ENCODE results near the gene TMEM240. TPM values are rescaled to one million over a fixed set of nuclear protein-coding genes. Genes with fewer than 3 reads are reported as not detected.

The TMEM240 gene
- total and polyA plus RNA-seq, 4 donors, result 0.14 to 0.33 (median 0.33) TPM; not detected in 1

- peaks cover 1 to 5% (median 3%) of the 10 kb centered on the region in 4 donors for H3K36me3 ChIP-seq (ENCODE audit: control insufficient read depth in 4 of 4, insufficient read depth in 3 of 4, low read depth in 1 of 4, low read length in 3 of 4)
- H3K4me1 ChIP-seq (ENCODE audit: control insufficient read depth in 4 of 4, insufficient read depth in 4 of 4, low read length in 3 of 4), result peaks cover 4 to 39% (median 24%) of the 10 kb centered on the region in 4 donors
- TF ChIP-seq FOXA2 (IDR thresholded peaks at IDR 0.05) (no peak), YY1 (IDR thresholded peaks at IDR 0.05) (peak; percentile 96), JUND (IDR thresholded peaks at IDR 0.05) (no peak), CTCF (IDR thresholded peaks at IDR 0.05; ENCODE audit: low read depth, low read length, missing input control) (peak; percentile 19)
- H3K27me3 ChIP-seq (ENCODE audit: control insufficient read depth in 4 of 4, insufficient read depth in 4 of 4, low read length in 3 of 4), result no peaks in the 10 kb centered on the region
- peak overlapping the region; percentile 75 to 97 for H3K9ac ChIP-seq (ENCODE audit: low read depth in 1 of 2, low read length in 2 of 2)
- H3K4me3 ChIP-seq (ENCODE audit: low read depth in 1 of 3, low read length in 3 of 3), result peak overlapping the region; percentile 96 to 99 (median 97)
- WGBS, result under 1% methylated on average over 96 of the region's 96 CpGs
- peak overlapping the region; percentile 95 to 99 for H3K27ac ChIP-seq (ENCODE audit: low read depth in 1 of 2, low read length in 2 of 2)
- DNase-seq (ENCODE audit: low spot score), result no peak
- no peaks in the 10 kb centered on the region for H3K9me3 ChIP-seq (ENCODE audit: control insufficient read depth in 4 of 4, low read length in 3 of 4)
Measured at GRCh38 chr1:1573843-1574720, 33.7 kb upstream of the TMEM240 start.

- DNase-seq (ENCODE audit: low spot score), result no peak
- H3K9me3 ChIP-seq (ENCODE audit: control insufficient read depth in 4 of 4, low read length in 3 of 4), result no peaks in the 10 kb centered on the region
- H3K9ac ChIP-seq (ENCODE audit: low read depth in 1 of 2, low read length in 2 of 2), result no peak overlapping the region
- H3K36me3 ChIP-seq (ENCODE audit: control insufficient read depth in 4 of 4, insufficient read depth in 3 of 4, low read depth in 1 of 4, low read length in 3 of 4), result peaks cover 3 to 12% (median 7%) of the 10 kb centered on the region in 4 donors
- TF ChIP-seq FOXA2 (IDR thresholded peaks at IDR 0.05) (no peak), TAF1 (conservative IDR thresholded peaks at IDR 0.05) (no peak), RXRA (IDR thresholded peaks at IDR 0.05) (no peak), FOXA1 (IDR thresholded peaks at IDR 0.05) (no peak), HNF4G (IDR thresholded peaks at IDR 0.05) (no peak), HNF4A (conservative IDR thresholded peaks at IDR 0.05) (no peak), JUND (IDR thresholded peaks at IDR 0.05) (no peak)
- TF ChIP-seq, protein P1, sequence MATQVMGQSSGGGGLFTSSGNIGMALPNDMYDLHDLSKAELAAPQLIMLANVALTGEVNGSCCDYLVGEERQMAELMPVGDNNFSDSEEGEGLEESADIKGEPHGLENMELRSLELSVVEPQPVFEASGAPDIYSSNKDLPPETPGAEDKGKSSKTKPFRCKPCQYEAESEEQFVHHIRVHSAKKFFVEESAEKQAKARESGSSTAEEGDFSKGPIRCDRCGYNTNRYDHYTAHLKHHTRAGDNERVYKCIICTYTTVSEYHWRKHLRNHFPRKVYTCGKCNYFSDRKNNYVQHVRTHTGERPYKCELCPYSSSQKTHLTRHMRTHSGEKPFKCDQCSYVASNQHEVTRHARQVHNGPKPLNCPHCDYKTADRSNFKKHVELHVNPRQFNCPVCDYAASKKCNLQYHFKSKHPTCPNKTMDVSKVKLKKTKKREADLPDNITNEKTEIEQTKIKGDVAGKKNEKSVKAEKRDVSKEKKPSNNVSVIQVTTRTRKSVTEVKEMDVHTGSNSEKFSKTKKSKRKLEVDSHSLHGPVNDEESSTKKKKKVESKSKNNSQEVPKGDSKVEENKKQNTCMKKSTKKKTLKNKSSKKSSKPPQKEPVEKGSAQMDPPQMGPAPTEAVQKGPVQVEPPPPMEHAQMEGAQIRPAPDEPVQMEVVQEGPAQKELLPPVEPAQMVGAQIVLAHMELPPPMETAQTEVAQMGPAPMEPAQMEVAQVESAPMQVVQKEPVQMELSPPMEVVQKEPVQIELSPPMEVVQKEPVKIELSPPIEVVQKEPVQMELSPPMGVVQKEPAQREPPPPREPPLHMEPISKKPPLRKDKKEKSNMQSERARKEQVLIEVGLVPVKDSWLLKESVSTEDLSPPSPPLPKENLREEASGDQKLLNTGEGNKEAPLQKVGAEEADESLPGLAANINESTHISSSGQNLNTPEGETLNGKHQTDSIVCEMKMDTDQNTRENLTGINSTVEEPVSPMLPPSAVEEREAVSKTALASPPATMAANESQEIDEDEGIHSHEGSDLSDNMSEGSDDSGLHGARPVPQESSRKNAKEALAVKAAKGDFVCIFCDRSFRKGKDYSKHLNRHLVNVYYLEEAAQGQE (IDR thresholded peaks at IDR 0.05), result no peak
- H3K4me3 ChIP-seq (ENCODE audit: low read depth in 1 of 3, low read length in 3 of 3), result no peak overlapping the region
- WGBS, result 92% methylated on average over 7 of the region's 7 CpGs
- peaks cover 8 to 49% (median 28%) of the 10 kb centered on the region in 4 donors for H3K4me1 ChIP-seq (ENCODE audit: control insufficient read depth in 4 of 4, insufficient read depth in 4 of 4, low read length in 3 of 4)
- no peaks in the 10 kb centered on the region for H3K27me3 ChIP-seq (ENCODE audit: control insufficient read depth in 4 of 4, insufficient read depth in 4 of 4, low read length in 3 of 4)
- no peak overlapping the region for H3K27ac ChIP-seq (ENCODE audit: low read depth in 1 of 2, low read length in 2 of 2)
Measured at GRCh38 chr1:1569341-1569740, 28.9 kb upstream of the TMEM240 start.

- Histone ChIP-seq H3K9ac (ENCODE audit: low read depth in 1 of 2, low read length in 2 of 2) (no peak overlapping the region), H3K36me3 (ENCODE audit: control insufficient read depth in 4 of 4, insufficient read depth in 3 of 4, low read depth in 1 of 4, low read length in 3 of 4) (peaks cover 12 to 23% (median 16%) of the 10 kb centered on the region in 4 donors), H3K4me1 (ENCODE audit: control insufficient read depth in 4 of 4, insufficient read depth in 4 of 4, low read length in 3 of 4) (peaks cover 6 to 42% (median 21%) of the 10 kb centered on the region in 4 donors), H3K9me3 (ENCODE audit: control insufficient read depth in 4 of 4, low read length in 3 of 4) (no peaks in the 10 kb centered on the region), H3K27me3 (ENCODE audit: control insufficient read depth in 4 of 4, insufficient read depth in 4 of 4, low read length in 3 of 4) (no peaks in the 10 kb centered on the region), H3K4me3 (ENCODE audit: low read depth in 1 of 3, low read length in 3 of 3) (no peak overlapping the region), H3K27ac (ENCODE audit: low read depth in 1 of 2, low read length in 2 of 2) (no peak overlapping the region)
- 85% methylated on average over 10 of the region's 10 CpGs for WGBS
- no peak for TF ChIP-seq YY1 (IDR thresholded peaks at IDR 0.05)
- no peak for DNase-seq (ENCODE audit: low spot score)
Measured at GRCh38 chr1:1567891-1568291, 27.5 kb upstream of the TMEM240 start.

All from liver (tissue), 9 donors.